Pons (tissue), 1 donor: ENCODE data around the gene PCDHGA11.
"Not testable (repeated sequence)": the region's sequence is repeated elsewhere in the genome, so short reads cannot be mapped to it uniquely, and the experiment has no call there.

Experiments used
- DNase-seq: peaks from one replicate; pipeline ENCODE4 v3.0.0-alpha.2; 2016; ENCODE audit warnings: low spot score

Gene PCDHGA11

DNA sequence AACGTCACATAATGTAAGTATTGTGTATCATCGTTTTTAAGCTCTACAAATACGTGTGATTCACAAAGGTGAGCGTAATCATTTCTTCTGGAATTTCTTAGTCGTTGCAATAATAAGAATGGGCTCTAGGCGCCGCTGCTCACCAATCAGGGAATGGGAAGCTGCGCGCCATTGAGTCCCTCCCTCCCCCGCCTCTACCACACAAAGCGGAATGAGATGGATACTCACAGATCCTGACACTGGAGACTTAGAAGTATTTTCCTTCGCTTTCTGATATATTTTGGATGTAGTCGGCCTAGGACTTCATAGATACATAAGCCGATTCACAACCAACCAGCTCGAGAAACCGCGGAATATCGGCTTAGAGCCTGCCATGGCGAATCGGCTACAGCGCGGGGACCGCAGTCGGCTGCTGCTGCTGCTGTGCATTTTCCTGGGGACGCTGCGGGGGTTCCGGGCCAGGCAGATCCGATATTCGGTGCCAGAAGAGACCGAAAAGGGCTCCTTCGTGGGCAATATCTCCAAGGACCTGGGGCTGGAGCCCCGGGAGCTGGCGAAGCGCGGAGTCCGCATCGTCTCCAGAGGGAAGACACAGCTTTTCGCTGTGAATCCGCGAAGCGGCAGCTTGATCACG, at the start of gene PCDHGA11:
Gene PCDHGA11 (plus strand): TSS at position 197 of the 634 bp plus-strand sequence. CDS start 177 bp downstream, at position 374.
- DNase-seq = no peak

DNA sequence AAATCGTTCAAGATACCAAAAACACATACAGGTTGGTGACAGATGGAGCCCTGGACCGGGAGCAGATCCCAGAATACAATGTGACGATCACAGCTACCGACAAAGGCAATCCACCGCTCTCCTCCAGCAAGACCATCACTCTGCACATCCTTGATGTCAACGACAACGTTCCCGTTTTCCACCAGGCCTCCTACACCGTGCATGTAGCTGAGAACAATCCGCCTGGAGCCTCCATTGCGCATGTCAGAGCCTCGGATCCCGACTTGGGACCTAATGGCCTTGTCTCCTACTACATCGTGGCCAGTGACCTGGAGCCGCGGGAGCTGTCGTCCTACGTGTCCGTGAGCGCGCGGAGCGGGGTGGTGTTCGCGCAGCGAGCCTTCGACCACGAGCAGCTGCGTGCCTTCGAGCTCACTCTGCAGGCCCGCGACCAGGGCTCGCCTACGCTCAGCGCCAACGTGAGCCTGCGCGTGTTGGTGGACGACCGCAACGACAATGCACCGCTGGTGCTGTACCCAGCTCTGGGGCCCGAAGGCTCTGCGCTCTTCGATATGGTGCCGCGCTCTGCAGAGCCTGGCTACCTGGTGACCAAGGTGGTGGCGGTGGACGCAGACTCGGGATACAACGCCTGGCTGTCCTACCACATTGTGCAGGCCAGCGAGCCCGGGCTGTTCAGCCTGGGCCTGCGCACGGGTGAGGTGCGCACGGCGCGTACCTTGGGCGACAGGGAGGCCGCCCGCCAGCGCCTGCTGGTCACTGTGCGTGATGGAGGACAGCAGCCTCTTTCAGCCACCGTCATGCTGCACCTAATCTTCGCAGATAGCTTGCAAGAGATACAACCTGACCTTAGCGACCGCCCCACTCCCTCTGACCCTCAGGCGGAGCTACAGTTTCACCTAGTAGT, 49.0 kb upstream of the PCDHGA11 start:
- no peak for DNase-seq

DNA sequence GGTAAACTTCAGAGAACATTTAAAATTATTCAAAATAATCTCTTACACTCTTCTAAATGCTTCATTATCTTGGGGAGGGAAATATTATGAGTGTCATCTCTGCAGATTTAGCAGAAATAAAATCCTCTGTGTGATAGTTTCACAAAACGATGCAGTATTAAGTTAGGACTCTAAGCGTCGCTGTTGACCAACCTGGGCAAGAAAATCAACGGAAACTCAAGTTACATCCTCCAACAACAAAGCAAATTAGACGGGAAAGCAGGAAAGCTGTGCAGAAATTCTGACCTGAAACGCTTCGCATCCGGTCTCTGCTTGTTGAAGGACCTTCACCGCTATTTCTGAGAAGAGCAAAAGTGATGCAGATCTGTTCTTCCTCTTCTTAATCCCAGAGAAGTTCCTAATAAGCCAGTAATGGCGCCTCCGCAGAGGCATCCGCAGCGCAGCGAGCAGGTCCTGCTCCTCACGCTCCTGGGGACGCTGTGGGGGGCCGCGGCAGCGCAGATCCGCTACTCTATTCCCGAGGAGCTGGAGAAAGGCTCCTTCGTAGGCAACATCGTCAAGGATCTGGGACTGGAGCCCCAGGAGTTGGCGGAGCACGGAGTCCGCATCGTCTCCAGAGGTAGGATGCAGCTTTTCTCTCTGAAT, 47.1 kb upstream of the PCDHGA11 start, which contains the start of gene PCDHGA6:
Gene PCDHGA6 (plus strand): TSS at position 219 of the 645 bp plus-strand sequence. CDS start 193 bp downstream, at position 412.
- no peak for DNase-seq

DNA sequence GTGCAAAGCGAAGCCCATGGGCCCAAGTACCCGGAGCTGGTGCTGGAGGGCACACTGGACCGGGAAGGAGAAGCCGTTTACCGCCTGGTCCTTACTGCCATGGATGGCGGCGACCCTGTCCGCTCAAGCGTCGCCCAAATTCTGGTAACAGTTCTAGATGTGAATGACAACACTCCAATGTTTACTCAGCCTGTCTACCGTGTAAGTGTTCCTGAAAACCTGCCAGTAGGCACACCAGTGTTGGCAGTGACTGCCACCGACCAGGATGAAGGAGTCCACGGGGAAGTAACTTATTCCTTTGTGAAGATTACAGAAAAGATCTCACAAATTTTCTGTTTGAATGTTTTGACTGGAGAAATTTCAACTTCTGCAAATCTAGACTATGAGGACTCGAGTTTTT, 46.2 kb upstream of the PCDHGA11 start:
- DNase-seq = no peak

DNA sequence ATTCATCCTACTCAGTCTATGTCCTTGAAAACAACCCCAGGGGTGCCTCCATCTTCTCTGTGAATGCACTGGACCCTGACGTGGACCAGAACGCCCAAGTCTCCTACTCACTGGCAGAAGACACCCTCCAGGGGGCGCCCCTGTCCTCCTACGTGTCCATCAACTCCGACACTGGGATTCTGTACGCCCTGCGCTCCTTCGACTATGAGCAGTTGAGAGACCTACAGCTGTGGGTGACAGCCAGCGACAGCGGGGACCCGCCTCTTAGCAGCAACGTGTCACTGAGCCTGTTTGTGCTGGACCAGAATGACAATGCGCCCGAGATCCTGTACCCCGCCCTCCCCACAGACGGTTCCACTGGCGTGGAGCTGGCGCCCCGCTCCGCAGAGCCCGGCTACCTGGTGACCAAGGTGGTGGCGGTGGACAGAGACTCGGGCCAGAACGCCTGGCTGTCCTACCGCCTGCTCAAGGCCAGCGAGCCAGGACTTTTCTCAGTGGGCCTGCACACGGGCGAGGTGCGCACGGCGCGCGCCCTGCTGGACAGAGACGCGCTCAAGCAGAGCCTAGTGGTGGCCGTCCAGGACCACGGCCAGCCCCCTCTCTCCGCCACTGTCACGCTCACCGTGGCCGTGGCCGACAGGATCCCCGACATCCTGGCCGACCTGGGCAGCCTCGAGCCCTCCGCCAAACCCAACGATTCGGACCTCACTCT, 45.3 kb upstream of the PCDHGA11 start:
- DNase-seq = not testable (repeated sequence)

DNA sequence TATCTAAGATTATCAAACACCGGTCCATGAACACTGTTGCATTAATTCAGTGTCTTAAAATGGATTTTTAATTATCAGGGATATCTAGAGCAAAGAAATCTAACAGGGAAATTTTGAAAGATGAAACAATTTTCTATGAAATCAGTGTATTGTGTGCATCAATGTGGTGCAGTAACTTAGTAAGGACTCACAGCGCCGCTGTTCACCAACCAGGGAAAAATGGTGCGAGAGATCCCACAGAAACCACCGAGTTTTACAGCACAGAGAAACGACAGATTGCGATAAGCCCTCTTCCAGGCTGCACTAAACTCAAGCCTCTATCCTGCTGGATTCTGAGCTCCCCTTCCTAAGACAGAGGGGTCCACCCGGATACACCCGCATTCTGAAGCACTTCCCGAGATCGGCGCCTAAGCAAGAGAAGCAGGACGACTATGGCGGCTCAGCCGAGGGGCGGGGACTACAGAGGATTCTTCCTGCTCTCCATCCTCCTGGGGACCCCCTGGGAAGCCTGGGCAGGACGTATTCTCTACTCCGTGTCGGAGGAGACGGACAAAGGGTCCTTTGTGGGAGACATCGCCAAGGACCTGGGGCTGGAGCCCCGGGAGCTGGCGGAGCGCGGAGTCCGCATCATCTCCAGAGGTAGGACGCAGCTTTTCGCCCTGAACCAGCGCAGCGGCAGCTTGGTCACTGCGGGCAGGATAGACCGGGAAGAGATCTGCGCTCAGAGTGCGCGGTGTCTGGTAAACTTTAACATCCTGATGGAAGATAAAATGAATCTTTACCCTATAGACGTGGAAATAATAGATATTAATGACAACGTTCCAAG, 38.2 kb upstream of the PCDHGA11 start, which contains the start of gene PCDHGA7:
Gene PCDHGA7 (plus strand): TSS at position 274 of the 826 bp plus-strand sequence. CDS start 158 bp downstream, at position 432.
- no peak for DNase-seq

DNA sequence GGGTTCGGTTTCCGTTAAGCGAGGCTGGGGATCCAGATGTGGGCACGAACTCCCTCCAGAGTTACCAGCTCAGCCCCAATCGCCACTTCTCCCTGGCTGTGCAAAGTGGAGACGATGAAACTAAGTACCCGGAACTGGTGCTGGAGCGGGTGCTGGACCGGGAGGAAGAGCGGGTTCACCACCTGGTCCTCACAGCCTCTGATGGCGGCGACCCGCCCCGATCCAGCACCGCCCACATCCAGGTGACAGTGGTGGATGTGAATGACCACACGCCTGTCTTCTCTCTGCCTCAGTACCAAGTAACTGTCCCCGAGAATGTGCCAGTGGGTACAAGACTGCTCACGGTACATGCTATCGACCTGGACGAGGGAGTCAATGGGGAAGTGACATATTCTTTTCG, 37.5 kb upstream of the PCDHGA11 start:
- no peak for DNase-seq

DNA sequence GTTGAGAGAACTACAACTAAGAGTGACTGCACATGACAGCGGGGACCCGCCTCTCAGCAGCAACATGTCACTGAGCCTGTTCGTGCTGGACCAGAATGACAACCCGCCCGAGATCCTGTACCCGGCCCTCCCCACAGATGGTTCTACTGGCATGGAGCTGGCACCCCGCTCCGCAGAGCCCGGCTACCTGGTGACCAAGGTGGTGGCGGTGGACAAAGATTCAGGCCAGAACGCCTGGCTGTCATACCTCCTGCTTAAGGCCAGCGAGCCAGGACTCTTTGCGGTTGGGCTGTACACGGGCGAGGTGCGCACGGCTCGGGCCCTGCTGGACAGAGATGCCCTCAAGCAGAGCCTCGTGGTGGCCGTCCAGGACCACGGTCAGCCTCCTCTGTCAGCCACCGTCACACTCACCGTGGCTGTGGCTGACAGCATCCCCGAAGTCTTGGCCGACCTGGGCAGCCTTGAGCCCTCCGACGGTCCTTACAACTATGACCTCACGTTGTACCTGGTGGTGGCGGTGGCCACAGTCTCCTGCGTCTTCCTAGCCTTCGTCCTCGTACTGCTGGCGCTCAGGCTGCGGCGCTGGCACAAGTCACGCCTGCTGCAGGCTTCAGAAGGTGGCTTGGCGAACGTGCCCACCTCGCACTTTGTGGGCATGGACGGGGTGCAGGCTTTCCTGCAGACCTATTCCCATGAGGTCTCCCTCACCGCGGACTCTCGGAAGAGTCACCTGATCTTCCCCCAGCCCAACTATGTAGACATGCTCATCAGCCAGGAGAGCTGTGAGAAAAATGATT, 36.2 kb upstream of the PCDHGA11 start:
- no peak for DNase-seq

DNA sequence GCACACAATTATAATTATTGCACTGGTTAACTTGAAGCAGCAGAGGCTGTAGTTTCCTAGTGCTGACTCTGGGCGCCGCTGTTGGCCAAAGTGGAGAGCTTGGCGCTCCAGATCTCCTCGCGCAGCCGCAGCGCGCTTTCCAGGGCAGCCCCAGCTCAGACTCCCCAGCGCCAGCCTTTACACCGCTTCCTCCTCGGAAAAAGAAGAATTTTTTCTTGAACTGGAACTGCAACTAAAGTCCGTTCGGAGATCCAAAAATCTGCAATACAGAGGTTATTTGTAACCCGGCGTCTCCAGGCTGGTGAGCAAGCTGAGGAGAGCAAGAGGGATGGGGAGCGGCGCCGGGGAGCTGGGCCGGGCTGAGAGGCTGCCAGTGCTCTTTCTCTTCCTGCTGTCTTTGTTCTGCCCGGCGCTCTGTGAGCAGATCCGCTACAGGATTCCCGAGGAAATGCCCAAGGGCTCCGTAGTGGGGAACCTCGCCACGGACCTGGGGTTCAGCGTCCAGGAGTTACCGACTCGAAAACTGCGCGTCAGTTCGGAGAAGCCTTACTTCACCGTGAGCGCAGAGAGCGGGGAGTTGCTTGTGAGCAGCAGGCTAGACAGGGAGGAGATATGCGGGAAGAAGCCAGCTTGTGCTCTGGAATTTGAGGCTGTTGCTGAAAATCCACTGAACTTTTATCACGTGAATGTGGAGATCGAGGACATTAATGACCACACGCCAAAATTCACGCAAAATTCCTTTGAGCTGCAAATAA, 33.1 kb upstream of the PCDHGA11 start, which contains the start of gene PCDHGB4:
Gene PCDHGB4 (plus strand): TSS at position 142 of the 755 bp plus-strand sequence. CDS start 187 bp downstream, at position 329.
- not testable (repeated sequence) for DNase-seq

DNA sequence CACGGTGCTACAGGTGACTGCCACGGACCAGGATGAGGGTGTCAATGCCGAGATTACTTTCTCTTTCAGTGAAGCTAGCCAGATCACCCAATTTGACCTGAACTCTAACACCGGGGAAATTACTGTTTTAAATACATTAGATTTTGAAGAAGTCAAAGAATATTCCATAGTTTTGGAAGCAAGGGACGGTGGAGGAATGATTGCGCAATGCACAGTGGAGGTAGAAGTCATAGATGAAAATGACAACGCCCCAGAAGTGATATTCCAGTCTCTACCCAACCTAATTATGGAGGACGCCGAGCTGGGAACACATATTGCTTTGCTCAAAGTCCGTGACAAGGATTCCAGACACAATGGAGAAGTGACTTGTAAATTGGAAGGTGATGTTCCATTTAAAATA, 32.2 kb upstream of the PCDHGA11 start:
- no peak for DNase-seq

DNA sequence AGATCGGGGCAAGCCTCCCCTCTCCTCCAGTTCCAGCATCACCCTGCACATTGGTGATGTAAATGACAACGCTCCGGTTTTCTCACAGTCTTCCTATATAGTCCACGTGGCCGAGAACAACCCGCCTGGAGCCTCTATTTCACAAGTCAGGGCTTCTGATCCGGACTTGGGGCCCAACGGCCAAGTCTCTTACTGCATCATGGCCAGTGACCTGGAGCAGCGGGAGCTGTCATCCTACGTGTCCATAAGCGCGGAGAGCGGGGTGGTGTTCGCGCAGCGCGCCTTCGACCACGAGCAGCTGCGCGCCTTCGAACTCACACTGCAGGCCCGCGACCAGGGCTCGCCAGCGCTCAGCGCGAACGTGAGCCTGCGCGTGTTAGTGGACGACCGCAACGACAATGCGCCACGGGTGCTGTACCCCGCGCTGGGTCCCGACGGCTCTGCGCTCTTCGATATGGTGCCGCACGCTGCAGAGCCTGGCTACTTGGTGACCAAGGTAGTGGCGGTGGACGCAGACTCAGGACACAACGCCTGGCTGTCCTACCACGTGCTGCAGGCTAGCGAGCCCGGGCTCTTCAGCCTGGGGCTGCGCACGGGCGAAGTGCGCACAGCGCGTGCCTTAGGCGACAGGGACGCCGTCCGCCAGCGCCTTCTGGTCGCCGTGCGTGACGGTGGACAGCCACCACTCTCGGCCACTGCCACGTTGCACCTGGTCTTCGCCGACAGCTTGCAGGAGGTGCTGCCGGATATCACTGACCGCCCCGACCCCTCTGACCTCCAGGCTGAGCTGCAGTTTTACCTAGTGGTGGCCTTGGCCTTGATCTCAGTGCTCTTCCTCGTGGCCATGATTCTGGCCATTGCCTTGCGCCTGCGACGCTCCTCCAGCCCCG, 31.5 kb upstream of the PCDHGA11 start:
- DNase-seq = no peak

DNA sequence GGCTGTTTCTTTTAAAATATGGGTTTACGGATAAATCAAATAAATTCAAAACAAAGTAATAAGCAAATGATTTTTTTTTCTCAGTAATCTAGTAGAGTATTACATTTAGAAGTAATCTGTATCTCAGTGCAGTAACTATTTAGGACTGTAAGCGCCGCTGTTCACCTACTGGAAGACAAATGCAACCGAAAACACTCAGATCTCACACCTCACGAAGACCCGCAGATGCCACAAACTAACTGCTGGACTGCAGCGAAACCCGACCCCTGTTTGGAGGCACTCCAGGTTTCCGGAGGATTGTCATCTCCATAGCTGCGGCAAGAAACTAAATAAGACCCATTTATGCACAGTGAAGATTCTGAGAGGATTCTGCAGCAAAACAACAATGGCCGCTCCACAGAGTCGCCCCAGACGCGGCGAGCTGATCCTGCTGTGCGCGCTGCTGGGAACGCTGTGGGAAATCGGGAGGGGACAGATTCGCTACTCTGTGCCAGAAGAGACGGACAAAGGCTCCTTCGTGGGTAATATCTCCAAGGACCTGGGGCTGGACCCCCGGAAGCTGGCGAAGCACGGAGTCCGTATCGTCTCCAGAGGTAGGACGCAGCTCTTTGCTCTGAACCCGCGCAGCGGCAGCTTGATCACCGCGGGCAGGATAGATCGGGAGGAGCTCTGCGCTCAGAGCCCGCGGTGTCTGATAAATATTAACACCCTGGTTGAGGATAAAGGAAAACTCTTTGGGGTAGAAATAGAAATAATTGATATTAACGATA, 28.2 kb upstream of the PCDHGA11 start, which contains the start of gene PCDHGA8:
Gene PCDHGA8 (plus strand): TSS at position 205 of the 770 bp plus-strand sequence. CDS start 181 bp downstream, at position 386.
- no peak for DNase-seq

DNA sequence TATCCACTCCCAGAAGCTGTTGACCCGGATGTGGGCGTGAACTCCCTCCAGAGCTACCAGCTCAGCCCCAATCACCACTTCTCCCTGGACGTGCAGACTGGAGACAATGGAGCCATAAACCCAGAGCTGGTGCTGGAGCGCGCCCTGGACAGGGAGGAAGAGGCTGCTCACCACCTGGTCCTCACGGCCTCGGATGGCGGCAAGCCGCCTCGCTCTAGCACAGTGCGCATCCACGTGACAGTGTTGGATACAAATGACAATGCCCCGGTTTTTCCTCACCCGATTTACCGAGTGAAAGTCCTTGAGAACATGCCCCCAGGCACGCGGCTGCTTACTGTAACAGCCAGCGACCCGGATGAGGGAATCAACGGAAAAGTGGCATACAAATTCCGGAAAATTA, 27.6 kb upstream of the PCDHGA11 start:
- DNase-seq = no peak

DNA sequence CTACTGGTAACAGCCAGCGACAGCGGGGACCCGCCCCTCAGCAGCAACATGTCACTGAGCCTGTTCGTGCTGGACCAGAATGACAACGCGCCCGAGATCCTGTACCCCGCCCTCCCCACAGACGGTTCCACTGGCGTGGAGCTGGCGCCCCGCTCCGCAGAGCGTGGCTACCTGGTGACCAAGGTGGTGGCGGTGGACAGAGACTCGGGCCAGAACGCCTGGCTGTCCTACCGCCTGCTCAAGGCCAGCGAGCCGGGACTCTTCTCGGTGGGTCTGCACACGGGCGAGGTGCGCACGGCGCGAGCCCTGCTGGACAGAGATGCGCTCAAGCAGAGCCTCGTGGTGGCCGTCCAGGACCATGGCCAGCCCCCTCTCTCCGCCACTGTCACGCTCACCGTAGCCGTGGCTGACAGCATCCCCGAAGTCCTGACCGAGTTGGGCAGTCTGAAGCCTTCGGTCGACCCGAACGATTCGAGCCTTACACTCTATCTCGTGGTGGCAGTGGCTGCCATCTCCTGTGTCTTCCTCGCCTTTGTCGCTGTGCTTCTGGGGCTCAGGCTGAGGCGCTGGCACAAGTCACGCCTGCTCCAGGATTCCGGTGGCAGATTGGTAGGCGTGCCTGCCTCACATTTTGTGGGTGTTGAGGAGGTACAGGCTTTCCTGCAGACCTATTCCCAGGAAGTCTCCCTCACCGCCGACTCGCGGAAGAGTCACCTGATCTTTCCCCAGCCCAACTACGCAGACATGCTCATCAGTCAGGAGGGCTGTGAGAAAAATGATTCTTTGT, 26.3 kb upstream of the PCDHGA11 start:
- DNase-seq = not testable (repeated sequence)

DNA sequence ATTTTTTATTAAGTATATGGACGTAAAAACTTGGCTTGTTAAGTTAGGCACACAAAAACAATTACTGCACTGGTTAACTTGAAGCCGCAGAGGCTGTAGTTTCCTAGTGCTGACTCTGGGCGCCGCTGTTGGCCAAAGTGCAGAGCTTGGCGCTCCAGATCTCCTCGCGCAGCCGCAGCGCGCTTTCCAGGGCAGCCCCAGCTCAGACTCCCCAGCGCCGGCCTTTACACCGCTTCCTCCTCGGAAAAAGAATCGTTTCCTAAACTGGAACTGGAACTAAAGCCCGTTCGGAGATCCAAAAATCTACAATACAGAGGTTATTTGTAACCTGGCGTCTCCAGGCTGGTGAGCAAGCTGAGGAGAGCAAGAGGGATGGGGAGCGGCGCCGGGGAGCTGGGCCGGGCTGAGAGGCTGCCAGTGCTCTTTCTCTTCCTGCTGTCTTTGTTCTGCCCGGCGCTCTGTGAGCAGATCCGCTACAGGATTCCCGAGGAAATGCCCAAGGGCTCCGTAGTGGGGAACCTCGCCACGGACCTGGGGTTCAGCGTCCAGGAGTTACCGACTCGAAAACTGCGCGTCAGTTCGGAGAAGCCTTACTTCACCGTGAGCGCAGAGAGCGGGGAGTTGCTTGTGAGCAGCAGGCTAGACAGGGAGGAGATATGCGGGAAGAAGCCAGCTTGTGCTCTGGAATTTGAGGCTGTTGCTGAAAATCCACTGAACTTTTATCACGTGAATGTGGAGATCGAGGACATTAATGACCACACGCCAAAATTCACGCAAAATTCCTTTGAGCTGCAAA, 22.9 kb upstream of the PCDHGA11 start, which contains the start of gene PCDHGB5:
Gene PCDHGB5 (plus strand): TSS at position 192 of the 796 bp plus-strand sequence. CDS start 181 bp downstream, at position 373.
- not testable (repeated sequence) for DNase-seq
